G401.6 (cell line): ENCODE measurements around the gene IL22RA1.

Source experiments
- FAIRE-seq: peaks from 2 replicates; lab custom pipeline; 2012; peaks lifted over from hg19 to GRCh38; lab: Jason Lieb, UNC

IL22RA1 gene

DNA sequence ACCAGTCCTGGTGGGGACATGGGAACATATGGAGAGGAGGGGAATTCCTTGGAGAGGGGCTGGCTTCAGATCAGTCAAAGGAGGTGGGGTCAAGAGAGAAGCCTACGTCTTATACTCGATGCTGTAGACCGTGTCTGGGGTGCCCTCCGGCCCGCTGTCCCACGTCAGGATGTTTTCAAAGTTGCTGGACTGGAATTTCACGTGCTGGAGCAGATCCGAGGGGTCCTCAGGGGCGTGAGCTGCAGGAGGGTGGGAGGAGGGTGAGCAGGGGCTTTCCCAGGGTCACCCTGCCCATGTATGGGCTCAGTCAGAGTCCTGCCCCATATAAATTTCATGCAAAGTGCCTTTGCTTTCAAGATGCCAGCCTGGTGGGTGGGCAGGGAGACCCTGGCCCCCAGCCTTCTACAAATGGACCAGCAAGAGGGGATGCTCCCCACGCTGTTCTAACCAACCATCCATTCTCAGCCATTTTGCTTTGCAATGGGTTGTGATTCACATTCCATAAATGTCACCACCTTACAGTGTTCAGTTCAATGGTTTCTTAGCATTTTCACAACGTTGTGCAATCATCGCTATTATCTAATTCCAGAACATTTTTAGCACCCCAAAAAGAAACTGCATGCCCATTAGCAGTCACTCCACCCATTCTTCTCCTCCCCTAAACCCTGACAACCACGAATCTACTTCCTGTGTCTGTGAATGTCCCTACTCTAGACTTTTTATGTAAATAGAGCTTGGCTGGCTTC, 4.3 kb downstream of the IL22RA1 start:
- FAIRE-seq, result no peak

- no peak for FAIRE-seq
Observed at GRCh38 chr1:24136956-24137539, 5.9 kb downstream of the IL22RA1 start.

DNA sequence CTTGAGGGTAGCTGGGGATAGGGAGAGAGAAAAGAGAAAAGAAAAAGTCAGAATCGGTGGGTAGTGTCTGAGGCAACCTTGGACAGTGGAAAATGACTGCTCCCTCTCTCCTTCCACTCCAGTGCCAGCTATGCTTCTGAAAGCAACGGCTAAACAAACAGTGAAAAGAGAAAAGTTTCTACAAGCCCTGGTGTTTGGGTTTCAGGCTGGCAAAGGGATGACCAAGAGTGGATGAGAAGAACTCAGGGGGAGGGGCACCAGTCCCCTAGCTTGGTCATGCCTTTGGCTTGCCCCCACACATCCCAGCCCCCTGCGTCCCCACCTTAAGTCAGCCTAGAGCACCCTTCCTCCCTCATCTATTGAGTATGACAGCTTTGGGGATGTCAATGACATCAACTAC, 8.6 kb downstream of the IL22RA1 start:
- FAIRE-seq, result no peak

DNA sequence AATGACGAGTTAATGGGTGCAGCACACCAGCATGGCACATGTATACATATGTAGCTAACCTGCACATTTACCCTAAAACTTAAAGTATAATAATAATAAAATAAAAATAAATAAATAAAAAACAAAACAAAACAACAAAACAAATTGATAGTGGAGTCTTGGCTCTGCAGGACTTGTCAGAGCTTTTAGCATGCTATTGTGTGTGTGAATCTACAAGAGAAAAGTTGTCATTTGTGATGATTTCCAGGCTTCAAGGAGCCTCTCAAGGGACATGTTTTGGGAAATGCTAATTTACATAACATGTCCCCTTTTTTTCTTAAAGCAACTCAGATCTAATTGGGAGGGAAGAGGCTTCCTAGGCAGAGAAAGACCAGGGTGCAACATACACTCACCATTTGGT, 9.1 kb downstream of the IL22RA1 start:
- no peak for FAIRE-seq

DNA sequence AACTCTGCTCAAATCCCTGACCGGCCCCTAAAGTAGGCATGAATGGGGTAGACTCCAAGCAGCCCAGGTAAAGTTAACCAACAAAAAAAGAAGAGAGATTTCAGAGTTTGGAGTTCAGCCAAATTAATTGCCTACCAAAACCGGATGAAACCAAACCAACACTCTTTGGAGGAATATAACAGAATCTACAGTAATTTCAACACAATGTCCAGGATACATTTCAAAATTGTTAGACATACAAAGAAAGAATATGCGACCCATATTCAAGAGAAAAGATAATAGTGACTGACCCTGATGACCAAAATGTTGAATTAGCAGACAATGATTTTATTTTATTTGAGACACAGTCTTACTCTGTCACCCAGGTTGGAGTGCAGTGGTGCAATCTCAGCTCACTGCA, 12.6 kb downstream of the IL22RA1 start:
- no peak for FAIRE-seq

GRCh38 chr1:24127801-24128363, 15.1 kb downstream of the IL22RA1 start:
- no peak for FAIRE-seq

DNA sequence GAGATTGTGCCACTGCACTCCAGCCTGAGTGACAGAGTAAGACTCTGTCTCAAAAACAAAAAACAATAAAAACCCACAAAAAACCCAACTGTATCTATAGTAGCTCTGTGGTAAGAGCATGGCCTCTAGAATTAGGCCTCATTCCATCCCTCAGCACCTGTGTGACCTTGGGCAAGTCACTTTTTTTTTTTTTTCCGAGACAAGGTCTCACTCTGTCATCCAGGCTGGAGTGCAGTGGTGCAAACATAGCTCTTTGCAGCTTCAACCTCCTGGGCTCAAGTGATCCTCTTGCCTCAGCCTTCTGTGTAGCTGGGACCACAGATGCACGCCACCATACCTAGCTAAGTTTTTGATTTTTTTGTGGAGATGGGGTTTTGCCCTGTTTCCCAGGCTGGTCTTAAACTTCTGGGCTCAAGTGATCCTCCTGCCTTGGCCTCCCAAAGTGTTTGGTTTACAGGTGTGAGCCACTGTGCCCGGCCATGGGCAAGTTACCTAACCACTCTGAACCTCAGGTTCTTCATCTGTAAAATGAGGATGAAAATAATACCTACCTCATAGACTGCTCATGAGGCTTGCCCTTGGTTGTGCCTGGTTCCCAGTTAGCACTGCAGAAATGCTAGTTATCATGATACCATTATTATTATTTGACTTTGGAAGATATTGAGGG, 15.7 kb downstream of the IL22RA1 start:
- no peak for FAIRE-seq

DNA sequence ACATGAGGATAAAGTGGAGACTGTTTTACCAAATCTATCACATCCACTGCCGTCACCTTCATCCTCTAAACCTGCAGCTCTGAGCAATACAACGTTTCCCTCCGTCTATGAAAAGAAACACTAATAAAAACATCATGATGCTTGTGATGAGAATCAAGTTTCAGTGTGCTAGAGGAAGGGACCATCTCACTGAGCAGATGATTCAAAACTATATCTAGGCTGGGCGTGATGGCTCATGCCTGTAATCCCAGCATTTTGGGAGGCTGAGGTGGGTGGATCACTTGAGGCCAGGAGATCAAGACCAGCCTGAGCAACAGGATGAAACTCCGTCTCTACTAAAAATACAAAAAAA, 16.3 kb downstream of the IL22RA1 start:
- FAIRE-seq, result no peak

DNA sequence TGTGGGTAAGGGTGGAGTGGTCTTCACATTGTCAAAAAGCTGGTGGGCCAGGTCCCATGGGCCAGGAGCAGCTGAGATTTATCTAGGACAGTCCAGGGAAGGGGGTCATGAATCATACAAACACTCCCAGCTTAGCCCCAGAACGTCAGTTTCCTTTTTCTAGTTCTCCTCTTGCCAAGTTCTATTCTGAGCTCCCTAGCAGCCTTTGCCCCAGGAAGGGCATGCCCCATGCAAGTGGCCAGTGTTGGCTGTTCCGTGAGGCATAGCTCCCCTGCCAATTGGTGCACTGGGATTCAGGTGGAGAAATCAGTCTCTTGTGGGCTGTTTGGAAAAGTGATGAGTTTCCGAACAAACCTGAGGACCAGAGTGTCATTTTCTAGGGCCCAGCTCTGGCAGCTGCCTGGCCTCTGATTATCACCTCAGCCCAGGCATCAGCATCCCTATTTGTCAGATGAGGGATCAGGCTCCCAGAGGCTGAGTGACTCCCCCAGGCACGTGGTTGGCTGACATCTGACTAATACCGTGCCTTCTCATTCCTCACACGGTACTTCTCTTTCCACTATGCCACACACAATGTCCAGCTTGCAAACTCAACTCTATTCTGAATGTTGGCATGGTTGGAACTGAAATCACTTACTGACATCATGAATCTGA, 16.8 kb downstream of the IL22RA1 start:
- FAIRE-seq, result no peak

GRCh38 chr1:24125456-24125855, 17.5 kb downstream of the IL22RA1 start:
- no peak for FAIRE-seq

DNA sequence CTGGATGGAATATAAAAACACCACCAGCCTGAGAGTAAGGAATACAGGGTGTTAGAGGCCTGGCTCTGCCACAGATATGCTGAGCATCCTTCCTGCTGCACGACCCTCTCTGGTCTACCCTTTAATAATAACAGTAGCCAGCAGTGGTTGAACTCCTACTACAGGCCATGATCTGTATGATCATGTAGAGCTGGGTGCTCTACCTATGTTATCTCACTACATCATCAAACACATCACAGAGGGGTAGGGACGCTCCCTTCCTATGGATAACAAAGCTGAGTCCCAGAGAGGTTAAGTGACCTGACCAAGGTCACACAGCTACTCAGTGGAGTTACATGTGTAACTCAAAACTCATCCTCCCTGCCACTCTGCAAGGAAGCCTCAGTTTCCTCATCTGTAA, 18.0 kb downstream of the IL22RA1 start:
- no peak for FAIRE-seq

DNA sequence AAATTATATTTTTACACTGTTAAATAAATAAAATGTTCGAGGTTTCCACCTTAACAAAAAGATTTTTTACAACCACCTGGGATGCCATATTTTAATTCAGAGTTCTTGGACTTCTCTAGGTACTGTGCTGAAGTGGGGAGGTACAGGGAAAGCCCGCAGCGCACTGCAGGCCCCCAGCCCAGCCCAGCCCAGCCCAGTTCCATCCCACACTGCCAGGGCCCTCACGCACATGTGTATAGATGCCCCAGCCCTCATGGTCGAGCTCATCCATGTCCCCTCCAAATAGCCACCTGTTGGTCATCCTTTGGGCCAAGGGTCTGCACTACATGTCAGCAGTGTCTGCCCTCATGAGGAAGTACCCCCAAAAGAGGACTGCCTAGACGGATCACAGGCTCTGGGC, 19.3 kb downstream of the IL22RA1 start:
- no peak for FAIRE-seq

DNA sequence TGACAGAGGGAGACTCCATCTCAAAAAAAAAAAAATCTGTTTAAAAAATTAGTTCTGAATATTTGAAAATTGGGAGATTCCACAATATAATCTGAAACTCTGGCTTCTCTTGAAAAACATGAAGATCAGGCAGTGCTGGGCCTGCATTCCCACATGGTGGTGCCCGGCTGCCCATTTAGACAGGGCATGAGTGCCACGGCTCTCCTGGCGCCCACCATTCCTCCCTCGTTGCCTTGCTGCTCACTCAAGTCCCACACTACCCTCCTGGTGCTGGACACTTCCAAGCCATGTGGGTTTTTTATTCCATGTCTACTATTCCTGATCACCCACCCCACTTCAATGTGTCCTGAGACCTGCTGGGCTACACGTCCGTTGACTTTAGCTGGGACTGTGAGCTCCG, 20.2 kb downstream of the IL22RA1 start:
- FAIRE-seq, result no peak

GRCh38 chr1:24121406-24121805, 21.5 kb downstream of the IL22RA1 start:
- no peak for FAIRE-seq

- no peak for FAIRE-seq
Observed at GRCh38 chr1:24120965-24121364, 22.0 kb downstream of the IL22RA1 start.

- no peak for FAIRE-seq
Observed at GRCh38 chr1:24119859-24120756, 22.8 kb downstream of the IL22RA1 start.

- FAIRE-seq, result no peak
Observed at GRCh38 chr1:24119489-24119858, 23.5 kb downstream of the IL22RA1 start.

DNA sequence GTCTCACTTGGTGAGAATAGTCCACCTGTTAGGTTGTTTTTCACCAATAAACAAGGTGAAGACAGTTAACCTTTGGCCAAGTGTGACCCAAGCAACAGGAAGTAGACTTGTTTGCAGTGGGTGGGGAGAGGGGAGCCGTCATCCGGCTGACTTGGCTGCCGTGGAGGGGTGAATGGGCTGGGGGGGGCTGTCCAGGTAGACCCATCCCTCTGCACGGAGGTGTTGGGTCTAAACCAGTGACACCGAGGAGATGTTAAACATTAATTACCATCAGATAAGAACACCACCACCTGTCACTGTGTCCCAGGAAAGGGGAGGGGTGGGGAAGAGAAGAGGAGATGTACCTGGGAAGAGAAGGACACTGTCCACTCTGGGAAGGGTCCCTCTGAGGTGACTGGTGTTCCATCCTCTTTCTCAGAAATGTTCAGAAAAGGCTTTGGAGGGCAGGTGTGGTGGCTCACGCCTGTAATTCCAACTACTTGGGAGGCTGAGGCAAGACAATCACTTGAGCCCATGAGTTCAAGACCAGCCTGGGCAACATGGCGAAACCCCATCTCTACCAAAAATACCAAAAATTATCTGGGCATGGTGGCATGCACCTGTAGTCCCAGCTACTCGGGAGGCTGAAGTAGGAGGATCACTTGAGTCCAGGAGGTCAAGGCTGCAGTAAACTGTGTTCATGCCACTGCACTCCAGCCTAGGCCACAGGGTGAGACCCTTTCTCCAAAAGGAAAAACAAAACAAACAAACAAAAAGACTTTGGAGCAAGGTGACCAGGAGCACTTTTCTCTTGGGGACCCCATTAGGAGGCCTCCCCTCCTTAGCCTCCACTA, 24.3 kb downstream of the IL22RA1 start:
- no peak for FAIRE-seq

GRCh38 chr1:24117722-24118409, 25.1 kb downstream of the IL22RA1 start:
- no peak for FAIRE-seq

- no peak for FAIRE-seq
Observed at GRCh38 chr1:24117132-24117531, 25.8 kb downstream of the IL22RA1 start.
